ENCODE results near the gene GRIA4.

- TF ChIP-seq, protein P1, sequence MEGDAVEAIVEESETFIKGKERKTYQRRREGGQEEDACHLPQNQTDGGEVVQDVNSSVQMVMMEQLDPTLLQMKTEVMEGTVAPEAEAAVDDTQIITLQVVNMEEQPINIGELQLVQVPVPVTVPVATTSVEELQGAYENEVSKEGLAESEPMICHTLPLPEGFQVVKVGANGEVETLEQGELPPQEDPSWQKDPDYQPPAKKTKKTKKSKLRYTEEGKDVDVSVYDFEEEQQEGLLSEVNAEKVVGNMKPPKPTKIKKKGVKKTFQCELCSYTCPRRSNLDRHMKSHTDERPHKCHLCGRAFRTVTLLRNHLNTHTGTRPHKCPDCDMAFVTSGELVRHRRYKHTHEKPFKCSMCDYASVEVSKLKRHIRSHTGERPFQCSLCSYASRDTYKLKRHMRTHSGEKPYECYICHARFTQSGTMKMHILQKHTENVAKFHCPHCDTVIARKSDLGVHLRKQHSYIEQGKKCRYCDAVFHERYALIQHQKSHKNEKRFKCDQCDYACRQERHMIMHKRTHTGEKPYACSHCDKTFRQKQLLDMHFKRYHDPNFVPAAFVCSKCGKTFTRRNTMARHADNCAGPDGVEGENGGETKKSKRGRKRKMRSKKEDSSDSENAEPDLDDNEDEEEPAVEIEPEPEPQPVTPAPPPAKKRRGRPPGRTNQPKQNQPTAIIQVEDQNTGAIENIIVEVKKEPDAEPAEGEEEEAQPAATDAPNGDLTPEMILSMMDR (conservative IDR thresholded peaks at IDR 0.05; ENCODE audit: low read depth, low read length) = no peak
- TF ChIP-seq EZH2 (IDR thresholded peaks at IDR 0.05; ENCODE audit: borderline replicate concordance, low read depth, low read length, poor library complexity, severe bottlenecking) = no peak
These were observed 300.3 kb downstream of the GRIA4 start for GRCh38 chr11:105910095-105910715.

All from A673 (cell line).